Right lobe of liver (tissue), 4 donors: ENCODE measurements around the gene WDR45.

ENCODE experiments used
- CTCF ChIP-seq, 4 donors: fragments of 200-600 bp in 3 of 4; fragments of 450-650 bp in 1 of 4; IDR thresholded peaks; one replicate each; pipeline versions ENCODE4 v1.5.1 to v1.8.0; 2016 to 2022; ENCODE audit warnings: antibody characterized with exemption in 4 of 4, mild to moderate bottlenecking in 2 of 4
- POLR2A ChIP-seq: fragments of 450-650 bp; IDR thresholded peaks from one replicate; pipeline ENCODE4 v1.6.1; 2017; ENCODE audit warnings: antibody characterized with exemption, mild to moderate bottlenecking
- donor health status: DM: no; HTN: no; CAD: no.
- donor health status: DM: no; HTN: no; CAD: no.
- donor health status: DM: no; HTN: yes; CAD: no.

DNA sequence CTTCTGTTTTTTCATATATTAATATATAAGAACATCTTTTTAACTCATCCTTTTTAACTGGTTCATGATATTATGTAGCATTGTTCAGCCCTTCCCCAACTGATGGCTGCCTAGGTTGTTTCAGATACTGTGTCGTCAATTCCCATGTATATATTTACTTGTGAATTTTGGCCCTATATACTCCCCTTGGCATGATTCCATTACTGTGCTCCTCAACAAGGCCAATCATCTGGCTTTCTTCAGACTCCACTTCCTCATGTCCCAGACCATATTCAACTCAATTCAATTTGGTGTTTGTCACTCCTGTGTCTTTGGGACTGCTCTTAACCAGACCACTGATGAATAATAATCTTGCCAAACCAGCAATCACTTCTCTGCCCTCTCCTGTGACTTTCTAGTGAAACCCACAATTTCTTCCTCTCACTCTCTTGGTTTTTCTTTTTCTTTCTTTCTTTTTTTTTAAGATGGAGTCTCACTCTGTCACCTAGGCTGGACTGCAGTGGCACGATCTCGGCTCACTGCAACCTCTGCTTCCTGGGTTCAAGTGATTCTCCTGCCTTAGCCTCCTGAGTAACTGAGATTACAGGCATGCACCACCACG is 2.7 kb upstream of the WDR45 start:
- TF ChIP-seq CTCF (IDR thresholded peaks at IDR 0.05) (no peak), POLR2A (no peak)
